Mucosa of stomach (tissue), 1 donor: Measurements from ENCODE around the gene HOXC11.

Source experiments
- H3K27me3 ChIP-seq: one replicate; pipeline ENCODE4 v1.7.0; 2013; ENCODE audit warnings: mild to moderate bottlenecking, low read length; ENCODE audit not compliant: control insufficient read depth, insufficient read depth
- H3K36me3 ChIP-seq: one replicate; pipeline ENCODE4 v1.7.0; 2013; ENCODE audit warnings: low read length; ENCODE audit not compliant: control insufficient read depth, insufficient read depth
- H3K4me1 ChIP-seq: one replicate; pipeline ENCODE4 v1.7.0; 2013; ENCODE audit warnings: mild to moderate bottlenecking, low read length; ENCODE audit not compliant: control insufficient read depth, insufficient read depth
- H3K4me3 ChIP-seq: one replicate; pipeline ENCODE4 v1.7.0; 2013; ENCODE audit warnings: low read length
- H3K9ac ChIP-seq: one replicate; pipeline ENCODE4 v1.7.0; 2013; ENCODE audit warnings: mild to moderate bottlenecking, low read length, moderate library complexity
- H3K9me3 ChIP-seq: one replicate; pipeline ENCODE4 v1.7.0; 2013; ENCODE audit warnings: mild to moderate bottlenecking, low read length, moderate library complexity; ENCODE audit not compliant: control insufficient read depth
- donor health status: Pancreatic carcinoma.

Gene HOXC11

DNA sequence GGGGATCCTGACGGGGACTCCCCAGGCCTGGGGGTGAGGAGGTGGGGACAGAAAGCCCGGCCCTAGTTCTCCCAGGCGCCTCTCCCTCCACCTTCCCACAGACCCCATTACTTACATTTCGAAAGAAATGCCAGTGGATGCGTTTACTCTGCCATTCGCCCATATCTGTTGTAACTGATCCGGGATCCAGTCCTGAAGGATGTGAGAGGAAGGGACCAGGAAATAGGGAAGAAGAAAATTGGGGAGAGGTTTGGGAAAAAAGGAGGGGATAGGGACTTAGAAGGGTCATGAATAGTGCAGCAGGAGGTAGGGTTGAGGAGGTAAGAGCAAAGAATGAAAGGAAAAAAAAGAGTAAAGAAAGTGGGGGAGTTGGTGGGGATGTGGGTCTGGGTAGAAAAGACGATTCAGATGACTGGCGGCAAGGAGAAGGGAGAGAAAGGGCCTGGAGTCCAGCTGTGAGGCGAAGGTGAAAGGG is 17.1 kb upstream of the HOXC11 start:
- Histone ChIP-seq H3K9me3 (no peaks in the 10 kb centered on the region), H3K4me3 (no peak overlapping the region), H3K27me3 (peaks cover 99% of the 10 kb centered on the region), H3K36me3 (no peaks in the 10 kb centered on the region), H3K4me1 (peaks cover 3% of the 10 kb centered on the region), H3K9ac (no peak overlapping the region)

GRCh38 chr12:53956251-53956887 is 16.6 kb upstream of the HOXC11 start:
- peaks cover 99% of the 10 kb centered on the region for H3K27me3 ChIP-seq
- no peak overlapping the region for H3K4me3 ChIP-seq
- peaks cover 3% of the 10 kb centered on the region for H3K4me1 ChIP-seq
- no peak overlapping the region for H3K9ac ChIP-seq
- no peaks in the 10 kb centered on the region for H3K9me3 ChIP-seq
- no peaks in the 10 kb centered on the region for H3K36me3 ChIP-seq

GRCh38 chr12:53956914-53957536 is 15.9 kb upstream of the HOXC11 start:
- H3K4me1 ChIP-seq = peaks cover 3% of the 10 kb centered on the region

GRCh38 chr12:53958128-53958527 is 14.8 kb upstream of the HOXC11 start:
- Histone ChIP-seq H3K4me1 (peaks cover 3% of the 10 kb centered on the region), H3K36me3 (no peaks in the 10 kb centered on the region), H3K9me3 (no peaks in the 10 kb centered on the region), H3K27me3 (peaks cover 99% of the 10 kb centered on the region), H3K9ac (no peak overlapping the region), H3K4me3 (no peak overlapping the region)

More at GRCh38 chr12:53956914-53957536, 15.9 kb upstream of the HOXC11 start:
- no peaks in the 10 kb centered on the region for H3K9me3 ChIP-seq
- H3K4me3 ChIP-seq = no peak overlapping the region
- no peaks in the 10 kb centered on the region for H3K36me3 ChIP-seq
- H3K27me3 ChIP-seq = peaks cover 99% of the 10 kb centered on the region
- H3K9ac ChIP-seq = no peak overlapping the region

DNA sequence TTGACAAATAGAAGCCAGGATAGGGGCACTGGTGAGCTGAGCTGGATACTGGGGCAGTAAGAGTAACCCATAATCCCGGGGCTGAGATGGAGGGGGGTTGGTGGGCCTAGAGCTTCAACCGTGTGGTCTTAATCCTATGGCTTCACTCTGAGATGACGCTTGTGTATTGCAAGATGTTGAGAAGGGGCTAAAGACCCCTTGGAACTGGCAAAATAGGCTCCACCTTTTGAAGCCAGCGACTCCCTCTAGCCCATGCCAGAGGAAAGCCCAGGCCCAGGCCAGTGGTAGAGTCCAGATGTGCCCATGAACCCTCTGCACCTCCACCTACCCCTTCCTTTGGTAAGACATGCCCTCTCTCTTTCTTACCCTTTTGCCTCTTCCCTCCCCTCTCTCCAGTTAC is 13.6 kb upstream of the HOXC11 start:
- Histone ChIP-seq H3K4me1 (peaks cover 3% of the 10 kb centered on the region), H3K36me3 (no peaks in the 10 kb centered on the region)

GRCh38 chr12:53960187-53961024 is 12.5 kb upstream of the HOXC11 start:
- H3K9me3 ChIP-seq = no peaks in the 10 kb centered on the region
- H3K4me3 ChIP-seq = no peak overlapping the region
- H3K27me3 ChIP-seq = peaks cover 99% of the 10 kb centered on the region
- H3K9ac ChIP-seq = no peak overlapping the region
- H3K4me1 ChIP-seq = no peaks in the 10 kb centered on the region
- no peaks in the 10 kb centered on the region for H3K36me3 ChIP-seq

More for the DNA sequence above, 13.6 kb upstream of the HOXC11 start:
- no peak overlapping the region for H3K9ac ChIP-seq
- no peak overlapping the region for H3K4me3 ChIP-seq
- H3K27me3 ChIP-seq = peaks cover 99% of the 10 kb centered on the region
- H3K9me3 ChIP-seq = no peaks in the 10 kb centered on the region

- H3K9me3 ChIP-seq = no peaks in the 10 kb centered on the region
- H3K36me3 ChIP-seq = no peaks in the 10 kb centered on the region
- peaks cover 99% of the 10 kb centered on the region for H3K27me3 ChIP-seq
These were observed 11.7 kb upstream of the HOXC11 start for GRCh38 chr12:53961025-53961761.

DNA sequence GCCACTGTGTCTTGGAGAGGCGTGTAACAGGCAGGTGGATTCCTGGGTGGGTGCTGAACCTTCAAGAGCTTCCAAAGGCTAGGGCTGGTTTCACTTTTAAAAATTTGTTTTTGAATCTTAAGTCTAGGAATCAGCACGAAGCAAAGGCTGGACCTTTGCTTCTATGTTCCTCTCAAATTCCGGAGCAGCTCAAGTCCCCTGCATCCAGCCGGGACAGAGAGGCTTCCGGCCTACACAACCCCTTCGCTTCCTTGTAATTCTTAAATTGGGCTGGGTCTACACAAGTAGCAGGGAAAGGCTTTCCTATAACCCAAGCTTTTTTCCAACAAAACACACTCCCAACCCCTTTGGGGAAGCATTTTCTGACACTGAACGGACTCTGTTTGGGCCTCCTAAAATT is 9.9 kb upstream of the HOXC11 start:
- Histone ChIP-seq H3K9ac (no peak overlapping the region), H3K9me3 (no peaks in the 10 kb centered on the region), H3K27me3 (peaks cover 99% of the 10 kb centered on the region), H3K36me3 (no peaks in the 10 kb centered on the region), H3K4me3 (no peak overlapping the region), H3K4me1 (no peaks in the 10 kb centered on the region)

More at GRCh38 chr12:53961025-53961761, 11.7 kb upstream of the HOXC11 start:
- Histone ChIP-seq H3K4me1 (no peaks in the 10 kb centered on the region), H3K9ac (no peak overlapping the region), H3K4me3 (no peak overlapping the region)

DNA sequence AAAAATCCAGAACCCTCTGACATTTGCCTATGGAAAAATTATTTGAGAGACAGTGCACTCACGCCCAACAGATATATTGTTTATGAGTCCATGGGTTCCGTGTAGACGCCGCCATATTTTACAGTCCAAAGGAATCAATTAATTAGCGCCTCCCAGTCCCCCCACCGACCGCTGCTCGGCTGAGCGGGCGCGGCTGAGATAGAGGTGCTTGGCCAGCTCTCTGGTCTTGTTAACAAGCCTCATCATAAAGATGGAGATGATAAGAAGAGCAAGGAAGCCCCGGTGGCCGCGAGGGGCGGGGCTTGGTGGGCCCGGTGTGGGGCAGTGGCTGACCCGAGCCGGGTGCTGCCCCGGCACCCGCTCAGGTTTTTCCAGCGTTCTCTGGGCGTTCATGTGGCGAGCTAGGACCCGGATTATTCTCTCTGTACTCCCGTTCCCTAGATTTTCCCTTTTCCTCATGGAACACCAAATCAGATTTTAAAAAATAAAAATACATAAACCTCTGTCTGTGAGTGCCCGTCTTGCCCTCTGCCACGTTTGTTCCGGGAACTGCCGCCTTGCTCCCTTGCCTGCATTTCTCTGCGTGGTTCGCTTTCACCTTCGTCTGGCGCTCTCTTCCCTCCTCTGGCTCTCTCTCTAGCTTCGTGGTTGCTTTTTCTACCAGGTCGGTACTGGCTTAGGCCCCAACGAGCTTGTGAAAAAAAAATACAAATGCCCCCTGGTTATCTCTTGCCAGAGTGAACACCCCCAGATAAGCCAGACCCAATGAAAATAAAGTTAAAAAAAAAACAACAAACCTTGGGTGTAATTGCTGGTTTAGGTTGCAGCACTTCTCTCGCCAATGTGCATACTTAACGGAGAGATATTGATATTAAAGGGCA is 9.3 kb upstream of the HOXC11 start:
- no peaks in the 10 kb centered on the region for H3K36me3 ChIP-seq
- no peak overlapping the region for H3K9ac ChIP-seq
- no peaks in the 10 kb centered on the region for H3K4me1 ChIP-seq
- no peaks in the 10 kb centered on the region for H3K9me3 ChIP-seq
- H3K27me3 ChIP-seq = peaks cover 99% of the 10 kb centered on the region
- H3K4me3 ChIP-seq = no peak overlapping the region

DNA sequence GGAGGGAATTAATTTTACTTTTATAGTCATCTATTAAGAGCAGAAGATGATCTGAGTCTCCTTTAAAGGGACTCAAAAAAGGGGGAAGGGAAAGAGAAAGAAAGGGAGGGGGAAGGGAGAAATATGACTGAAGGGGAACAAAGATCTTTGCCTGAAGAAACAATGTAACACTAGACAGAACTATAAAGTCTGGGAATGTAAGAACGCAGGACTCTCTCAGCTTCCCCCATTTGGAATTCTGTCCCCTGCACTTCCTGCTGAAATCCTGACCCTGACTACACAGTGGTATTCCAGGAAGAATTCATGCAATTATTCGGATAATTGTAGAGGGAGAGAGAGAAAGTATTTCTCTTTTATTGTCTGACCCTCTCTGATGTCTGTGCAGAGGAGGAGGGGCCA is 8.6 kb upstream of the HOXC11 start:
- H3K9me3 ChIP-seq = no peaks in the 10 kb centered on the region
- no peaks in the 10 kb centered on the region for H3K36me3 ChIP-seq
- H3K4me3 ChIP-seq = no peak overlapping the region
- H3K9ac ChIP-seq = no peak overlapping the region
- no peaks in the 10 kb centered on the region for H3K4me1 ChIP-seq
- peaks cover 100% of the 10 kb centered on the region for H3K27me3 ChIP-seq
